Ishikawa (cell line): ENCODE data around the gene PDE4D.

Source experiments
- CEBPB ChIP-seq: IDR thresholded peaks from 2 replicates; pipeline ENCODE4 v1.6.1; 2012
- CREB1 ChIP-seq: IDR thresholded peaks from 2 replicates; pipeline ENCODE4 v1.6.1; 2012; ENCODE audit warnings: low read depth
- EGR1 ChIP-seq: IDR thresholded peaks from 2 replicates; pipeline ENCODE4 v1.6.1; 2012
- EP300 ChIP-seq: IDR thresholded peaks from 2 replicates; pipeline ENCODE4 v1.6.1; 2012; ENCODE audit warnings: borderline replicate concordance
- FOXM1 ChIP-seq: IDR thresholded peaks from 2 replicates; pipeline ENCODE4 v1.6.1; 2012; ENCODE audit warnings: low read depth, borderline replicate concordance
- NFIC ChIP-seq: IDR thresholded peaks from 2 replicates; pipeline ENCODE4 v1.6.1; 2012
- RAD21 ChIP-seq: IDR thresholded peaks from 2 replicates; pipeline ENCODE4 v1.6.1; 2012; ENCODE audit warnings: low read depth
- TAF1 ChIP-seq: IDR thresholded peaks from 2 replicates; pipeline ENCODE4 v1.6.1; 2012; ENCODE audit warnings: low read depth, mild to moderate bottlenecking
- TCF12 ChIP-seq: IDR thresholded peaks from 2 replicates; pipeline ENCODE4 v1.6.1; 2012; ENCODE audit warnings: low read depth
- TEAD4 ChIP-seq: IDR thresholded peaks from 2 replicates; pipeline ENCODE4 v1.6.1; 2012
- USF1 ChIP-seq: IDR thresholded peaks from 2 replicates; pipeline ENCODE4 v1.6.1; 2012
- YY1 ChIP-seq: IDR thresholded peaks from 2 replicates; pipeline ENCODE4 v1.6.1; 2012; ENCODE audit warnings: low read depth
- ZBTB7A ChIP-seq: IDR thresholded peaks from 2 replicates; pipeline ENCODE4 v1.6.1; 2012; ENCODE audit warnings: low read depth
- TF ChIP-seq, protein P1 (sequence below): IDR thresholded peaks from 2 replicates; pipeline ENCODE4 v1.6.1; 2012
- TF ChIP-seq, protein P2 (sequence below): IDR thresholded peaks from 2 replicates; pipeline ENCODE4 v1.6.1; 2012; ENCODE audit warnings: low read depth, mild to moderate bottlenecking

PDE4D gene

DNA sequence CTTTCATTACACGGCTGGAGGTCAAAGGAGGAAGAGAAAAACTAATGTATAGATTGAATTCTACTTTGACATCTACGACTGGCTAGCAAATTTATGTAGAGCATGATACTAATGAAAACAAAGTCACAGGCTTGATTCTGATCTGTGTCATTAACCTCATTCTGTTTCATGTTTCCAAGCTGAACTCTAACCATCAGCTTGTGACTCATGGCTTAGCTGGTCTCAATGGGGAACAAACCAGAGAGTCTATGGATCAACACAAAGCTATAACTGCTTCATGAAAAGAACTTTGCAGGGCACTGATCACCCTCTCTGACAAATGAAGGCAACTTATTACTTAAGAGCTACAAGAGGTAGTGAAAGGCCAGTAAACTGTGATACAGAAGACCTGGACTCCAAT, 23.6 kb upstream of the PDE4D start:
- TF ChIP-seq RAD21: no peak
- TF ChIP-seq, protein P1, sequence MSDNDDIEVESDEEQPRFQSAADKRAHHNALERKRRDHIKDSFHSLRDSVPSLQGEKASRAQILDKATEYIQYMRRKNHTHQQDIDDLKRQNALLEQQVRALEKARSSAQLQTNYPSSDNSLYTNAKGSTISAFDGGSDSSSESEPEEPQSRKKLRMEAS: no peak

DNA sequence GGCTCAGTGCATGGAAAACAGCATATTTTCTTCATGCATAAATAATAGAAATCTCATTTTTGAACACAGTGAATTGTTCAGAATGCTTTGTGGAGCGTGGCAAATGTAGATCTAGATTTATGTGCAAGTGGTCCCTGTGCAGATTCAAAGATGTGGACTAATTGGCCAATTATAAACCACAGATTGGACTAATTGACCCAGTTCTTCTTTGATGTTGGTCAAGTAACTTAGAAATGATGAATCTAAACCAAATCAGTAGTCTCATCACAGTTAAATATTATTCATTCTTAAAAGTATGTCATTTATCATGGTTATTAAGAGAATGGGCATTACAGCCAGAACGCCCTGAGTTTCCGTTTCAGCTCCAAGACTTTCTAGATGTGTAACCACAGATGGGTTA, 11.7 kb upstream of the PDE4D start:
- TF ChIP-seq ZBTB7A (no peak), TCF12 (no peak), EP300 (no peak), CEBPB (no peak), FOXM1 (no peak), USF1 (no peak), TEAD4 (no peak), YY1 (no peak), CREB1 (no peak), RAD21 (no peak)
- TF ChIP-seq, protein P2, sequence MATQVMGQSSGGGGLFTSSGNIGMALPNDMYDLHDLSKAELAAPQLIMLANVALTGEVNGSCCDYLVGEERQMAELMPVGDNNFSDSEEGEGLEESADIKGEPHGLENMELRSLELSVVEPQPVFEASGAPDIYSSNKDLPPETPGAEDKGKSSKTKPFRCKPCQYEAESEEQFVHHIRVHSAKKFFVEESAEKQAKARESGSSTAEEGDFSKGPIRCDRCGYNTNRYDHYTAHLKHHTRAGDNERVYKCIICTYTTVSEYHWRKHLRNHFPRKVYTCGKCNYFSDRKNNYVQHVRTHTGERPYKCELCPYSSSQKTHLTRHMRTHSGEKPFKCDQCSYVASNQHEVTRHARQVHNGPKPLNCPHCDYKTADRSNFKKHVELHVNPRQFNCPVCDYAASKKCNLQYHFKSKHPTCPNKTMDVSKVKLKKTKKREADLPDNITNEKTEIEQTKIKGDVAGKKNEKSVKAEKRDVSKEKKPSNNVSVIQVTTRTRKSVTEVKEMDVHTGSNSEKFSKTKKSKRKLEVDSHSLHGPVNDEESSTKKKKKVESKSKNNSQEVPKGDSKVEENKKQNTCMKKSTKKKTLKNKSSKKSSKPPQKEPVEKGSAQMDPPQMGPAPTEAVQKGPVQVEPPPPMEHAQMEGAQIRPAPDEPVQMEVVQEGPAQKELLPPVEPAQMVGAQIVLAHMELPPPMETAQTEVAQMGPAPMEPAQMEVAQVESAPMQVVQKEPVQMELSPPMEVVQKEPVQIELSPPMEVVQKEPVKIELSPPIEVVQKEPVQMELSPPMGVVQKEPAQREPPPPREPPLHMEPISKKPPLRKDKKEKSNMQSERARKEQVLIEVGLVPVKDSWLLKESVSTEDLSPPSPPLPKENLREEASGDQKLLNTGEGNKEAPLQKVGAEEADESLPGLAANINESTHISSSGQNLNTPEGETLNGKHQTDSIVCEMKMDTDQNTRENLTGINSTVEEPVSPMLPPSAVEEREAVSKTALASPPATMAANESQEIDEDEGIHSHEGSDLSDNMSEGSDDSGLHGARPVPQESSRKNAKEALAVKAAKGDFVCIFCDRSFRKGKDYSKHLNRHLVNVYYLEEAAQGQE: no peak
- TF ChIP-seq, protein P1: no peak

DNA sequence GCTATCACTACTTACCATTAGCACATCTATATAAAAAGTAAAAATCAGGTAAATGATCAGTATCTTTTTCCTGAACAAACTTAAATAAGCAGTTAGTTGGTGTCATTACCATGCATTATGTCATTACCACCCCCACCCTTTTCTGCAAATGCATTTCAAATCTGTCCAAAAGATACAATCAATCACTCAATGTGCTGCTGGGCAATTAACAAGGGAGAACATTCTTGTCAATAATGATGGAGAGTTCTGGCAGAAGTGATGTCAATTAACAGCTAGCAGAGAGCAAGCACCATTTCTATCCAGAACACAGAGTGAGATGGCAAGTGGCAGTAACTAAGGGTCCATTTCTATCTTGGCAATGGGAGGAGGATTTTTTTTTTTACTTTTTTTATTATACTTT, 3.5 kb upstream of the PDE4D start:
- TF ChIP-seq EP300 (no peak), RAD21 (no peak), TCF12 (no peak), TEAD4 (no peak), NFIC (no peak), YY1 (no peak), TAF1 (no peak), EGR1 (no peak), CEBPB (no peak), USF1 (no peak), ZBTB7A (no peak), CREB1 (no peak), FOXM1 (no peak)
- TF ChIP-seq, protein P2: no peak
- TF ChIP-seq, protein P1: no peak

- TF ChIP-seq EGR1 (no peak), TCF12 (no peak), EP300 (no peak), CREB1 (no peak), RAD21 (no peak), TEAD4 (no peak), NFIC (no peak), YY1 (no peak), TAF1 (no peak), FOXM1 (no peak), CEBPB (no peak), USF1 (no peak), ZBTB7A (no peak)
- TF ChIP-seq, protein P2: no peak
- TF ChIP-seq, protein P1: no peak
Measured at GRCh38 chr5:59891962-59892643, 1.4 kb downstream of the PDE4D start.
